HEK293 (cell line): Measurements from ENCODE around the gene ARHGAP25.

ENCODE experiments used
- CTCF ChIP-seq: fragments of 450-650 bp; formaldehyde crosslinking; IDR thresholded peaks from 2 replicates; pipeline ENCODE4 v1.5.1; 2016; ENCODE audit warnings: missing biosample characterization, missing genetic modification characterization
- PRDM1 ChIP-seq: fragments of 450-650 bp; formaldehyde crosslinking; IDR thresholded peaks from 2 replicates; pipeline ENCODE4; 2016; ENCODE audit warnings: missing biosample characterization, missing genetic modification characterization
- ZBTB1 ChIP-seq: fragments of 450-650 bp; formaldehyde crosslinking; IDR thresholded peaks from 2 replicates; pipeline ENCODE4 v1.5.1; 2016; ENCODE audit warnings: missing biosample characterization, missing genetic modification characterization
- ZBTB7A ChIP-seq: fragments of 450-650 bp; formaldehyde crosslinking; IDR thresholded peaks from 2 replicates; pipeline ENCODE4 v1.5.1; 2016; ENCODE audit warnings: low read depth, missing biosample characterization, missing genetic modification characterization
- ZNF114 ChIP-seq: fragments of 450-650 bp; formaldehyde crosslinking; IDR thresholded peaks from 2 replicates; pipeline ENCODE4 v1.5.0; 2017; ENCODE audit warnings: missing biosample characterization, missing genetic modification characterization
- ZNF274 ChIP-seq, 2 experiments: fragments of 200-500 bp in 1 of 2; fragments of 450-650 bp in 1 of 2; sonication (Bioruptor generic) in 1 of 2; formaldehyde crosslinking in 1 of 2; IDR thresholded peaks; 2 replicates each; pipeline versions ENCODE4 v1.5.1 to v1.6.1; 2014 to 2016; ENCODE audit warnings: borderline replicate concordance in 1 of 2, inconsistent platforms in 1 of 2, low read length in 1 of 2, missing biosample characterization in 1 of 2, missing genetic modification characterization in 1 of 2
- ZNF610 ChIP-seq: fragments of 450-650 bp; formaldehyde crosslinking; IDR thresholded peaks from 2 replicates; pipeline ENCODE4 v1.5.1; 2016; ENCODE audit warnings: missing biosample characterization, missing genetic modification characterization, borderline replicate concordance
- ZNF621 ChIP-seq: fragments of 450-650 bp; formaldehyde crosslinking; IDR thresholded peaks from 2 replicates; pipeline ENCODE4 v1.5.1; 2017; ENCODE audit warnings: missing biosample characterization, missing genetic modification characterization
- TF ChIP-seq, protein P1 (sequence below): fragments of 450-650 bp; formaldehyde crosslinking; IDR thresholded peaks from 2 replicates; pipeline ENCODE4 v1.5.1; 2016; ENCODE audit warnings: missing biosample characterization, missing genetic modification characterization
- TF ChIP-seq, protein P2 (sequence below): fragments of 450-650 bp; formaldehyde crosslinking; conservative IDR thresholded peaks from 2 replicates; pipeline ENCODE4 v1.5.1; 2016; ENCODE audit warnings: low read depth, missing biosample characterization, missing genetic modification characterization

DNA sequence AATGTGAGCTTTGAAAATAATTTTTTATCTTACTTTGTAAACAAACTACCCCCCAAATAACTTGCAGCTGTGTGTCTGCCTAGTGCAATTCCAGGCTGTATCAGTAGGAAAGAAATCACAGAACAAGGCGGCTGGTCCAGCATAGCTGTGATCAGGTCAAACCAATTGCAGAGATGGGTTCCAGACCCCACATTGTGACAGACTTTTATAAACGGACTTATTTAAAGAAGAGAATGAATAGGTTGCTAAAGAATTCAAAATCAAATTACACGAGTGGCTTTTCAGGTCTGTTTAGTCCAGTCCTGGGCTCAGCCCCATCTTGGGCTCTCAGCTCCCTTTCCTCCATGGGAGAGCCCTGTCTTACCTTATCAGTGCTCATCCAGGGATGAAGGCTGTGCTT lies 125.5 kb downstream of the ARHGAP25 start:
- no peak for TF ChIP-seq CTCF (tag by site-specific recombination)
- TF ChIP-seq, protein P1, sequence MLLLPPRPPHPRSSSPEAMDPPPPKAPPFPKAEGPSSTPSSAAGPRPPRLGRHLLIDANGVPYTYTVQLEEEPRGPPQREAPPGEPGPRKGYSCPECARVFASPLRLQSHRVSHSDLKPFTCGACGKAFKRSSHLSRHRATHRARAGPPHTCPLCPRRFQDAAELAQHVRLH, result no peak
- no peak for TF ChIP-seq ZNF274 (IDR thresholded peaks at IDR 0.05; ENCODE audit: low read length)
- no peak for TF ChIP-seq ZNF274 (tag by site-specific recombination; IDR thresholded peaks at IDR 0.05; ENCODE audit: borderline replicate concordance)
- no peak for TF ChIP-seq ZBTB7A (tag by site-specific recombination)
- TF ChIP-seq ZNF621, result no peak
- no peak for TF ChIP-seq ZNF610
- TF ChIP-seq, protein P2, sequence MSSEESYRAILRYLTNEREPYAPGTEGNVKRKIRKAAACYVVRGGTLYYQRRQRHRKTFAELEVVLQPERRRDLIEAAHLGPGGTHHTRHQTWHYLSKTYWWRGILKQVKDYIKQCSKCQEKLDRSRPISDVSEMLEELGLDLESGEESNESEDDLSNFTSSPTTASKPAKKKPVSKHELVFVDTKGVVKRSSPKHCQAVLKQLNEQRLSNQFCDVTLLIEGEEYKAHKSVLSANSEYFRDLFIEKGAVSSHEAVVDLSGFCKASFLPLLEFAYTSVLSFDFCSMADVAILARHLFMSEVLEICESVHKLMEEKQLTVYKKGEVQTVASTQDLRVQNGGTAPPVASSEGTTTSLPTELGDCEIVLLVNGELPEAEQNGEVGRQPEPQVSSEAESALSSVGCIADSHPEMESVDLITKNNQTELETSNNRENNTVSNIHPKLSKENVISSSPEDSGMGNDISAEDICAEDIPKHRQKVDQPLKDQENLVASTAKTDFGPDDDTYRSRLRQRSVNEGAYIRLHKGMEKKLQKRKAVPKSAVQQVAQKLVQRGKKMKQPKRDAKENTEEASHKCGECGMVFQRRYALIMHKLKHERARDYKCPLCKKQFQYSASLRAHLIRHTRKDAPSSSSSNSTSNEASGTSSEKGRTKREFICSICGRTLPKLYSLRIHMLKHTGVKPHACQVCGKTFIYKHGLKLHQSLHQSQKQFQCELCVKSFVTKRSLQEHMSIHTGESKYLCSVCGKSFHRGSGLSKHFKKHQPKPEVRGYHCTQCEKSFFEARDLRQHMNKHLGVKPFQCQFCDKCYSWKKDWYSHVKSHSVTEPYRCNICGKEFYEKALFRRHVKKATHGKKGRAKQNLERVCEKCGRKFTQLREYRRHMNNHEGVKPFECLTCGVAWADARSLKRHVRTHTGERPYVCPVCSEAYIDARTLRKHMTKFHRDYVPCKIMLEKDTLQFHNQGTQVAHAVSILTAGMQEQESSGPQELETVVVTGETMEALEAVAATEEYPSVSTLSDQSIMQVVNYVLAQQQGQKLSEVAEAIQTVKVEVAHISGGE (tag by site-specific recombination), result no peak
- no peak for TF ChIP-seq ZNF114 (tag by site-specific recombination)
- TF ChIP-seq ZBTB1, result no peak
- TF ChIP-seq PRDM1 (tag by site-specific recombination), result no peak
